Measurements from ENCODE around the gene ARL5C. TPM values are rescaled to one million over a fixed set of nuclear protein-coding genes. Genes with fewer than 3 reads are reported as not detected.

ARL5C gene
- total RNA-seq, 1 experiment from 2014 or later: not detected

- Histone ChIP-seq H4K91ac (ENCODE audit: insufficient read length, low read depth, low read length) (no peak overlapping the region), H2BK15ac (ENCODE audit: low read depth, low read length) (no peak overlapping the region), H3K4me2 (ENCODE audit: insufficient read depth, insufficient read length, low read length) (no peak overlapping the region), H3K79me2 (ENCODE audit: insufficient read depth, low read length) (no peaks in the 10 kb centered on the region), H3K18ac (ENCODE audit: insufficient read length, low read depth, low read length) (no peak overlapping the region), H3K23ac (ENCODE audit: insufficient read length, low read depth, low read length) (no peak overlapping the region), H3K14ac (ENCODE audit: insufficient read depth, low read length) (no peak overlapping the region), H2AK5ac (ENCODE audit: insufficient read length, low read length) (no peak overlapping the region), H3K4ac (ENCODE audit: low read depth, low read length) (no peak overlapping the region), H3K27me3 (ENCODE audit: insufficient read depth, low read length) (no peaks in the 10 kb centered on the region), H2AFZ (ENCODE audit: low read length) (no peak overlapping the region), H3K79me1 (ENCODE audit: insufficient read depth, low read depth, low read length, poor library complexity, severe bottlenecking) (no peaks in the 10 kb centered on the region), H2BK12ac (ENCODE audit: insufficient read length, low read depth, low read length) (no peak overlapping the region), H3K4me1 (ENCODE audit: insufficient read depth, low read length) (no peaks in the 10 kb centered on the region), H4K20me1 (ENCODE audit: control insufficient read depth, insufficient read depth, insufficient read length) (no peaks in the 10 kb centered on the region), H3K56ac (ENCODE audit: insufficient read length, low read depth, low read length) (no peak overlapping the region), H2BK120ac (ENCODE audit: low read depth, low read length, poor library complexity, severe bottlenecking) (no peak overlapping the region), H4K8ac (replicated peaks; ENCODE audit: insufficient read length, low read depth, low read length) (no peak overlapping the region), H2BK20ac (ENCODE audit: low read depth, low read length, poor library complexity, severe bottlenecking) (no peak overlapping the region), H4K5ac (ENCODE audit: insufficient read length, low read depth, low read length) (no peak overlapping the region), H2BK5ac (ENCODE audit: insufficient read length, low read length) (no peak overlapping the region), H3K27ac (ENCODE audit: insufficient read length, low read depth, low read length) (no peak overlapping the region), H3K9me3 (ENCODE audit: control insufficient read depth, low read depth, low read length) (no peaks in the 10 kb centered on the region), H3K23me2 (ENCODE audit: insufficient read length, low read depth, low read length, poor library complexity, severe bottlenecking) (no peaks in the 10 kb centered on the region), H3K9ac (ENCODE audit: extremely low read depth, insufficient read length, low read length) (no peak overlapping the region), H3T11ph (ENCODE audit: low read length) (no peak overlapping the region)
- Mint-ChIP-seq H3K27ac (no peak overlapping the region), H3K9me3 (no peaks in the 10 kb centered on the region), H3K4me3 (no peak overlapping the region), H3K27me3 (ENCODE audit: low read depth) (no peaks in the 10 kb centered on the region), H3K36me3 (ENCODE audit: insufficient read depth in 1 of 3, low read depth in 3 of 3) (peaks cover 27 to 64% (median 39%) of the 10 kb centered on the region in 3 experiments), H3K4me1 (peaks cover 12 to 15% of the 10 kb centered on the region in 2 experiments)
- DNase-seq: no peak
- WGBS (ENCODE audit: extremely low coverage, insufficient read length, low lambda C conversion rate): no CpG with 5 or more reads among the region's 5 CpGs
- TF ChIP-seq CTCF (conservative IDR thresholded peaks at IDR 0.05): no peak
Measured at GRCh38 chr17:39181303-39181702, 15.3 kb upstream of the ARL5C start.
